HepG2 (cell line): ENCODE results near the gene C11orf68. TPM values are rescaled to one million over a fixed set of nuclear protein-coding genes. Genes with fewer than 3 reads are reported as not detected.

ENCODE experiments used
- DNMT1 ChIP-seq: sonication (generic); formaldehyde crosslinking; IDR thresholded peaks from 2 replicates; pipeline ENCODE4 v1.5.1; 2020; ENCODE audit warnings: mild to moderate bottlenecking, missing genetic modification reagents
- ETV6 ChIP-seq: sonication (generic); formaldehyde crosslinking; conservative IDR thresholded peaks from 2 replicates; pipeline ENCODE4 v1.4.0; 2020; ENCODE audit warnings: missing genetic modification reagents
- HDAC6 ChIP-seq: fragments of 200-600 bp; sonication (generic); IDR thresholded peaks from 2 replicates; pipeline ENCODE4 v1.7.0; 2017; ENCODE audit warnings: mild to moderate bottlenecking, antibody characterized with exemption, low read length, low read depth
- MAFF ChIP-seq: IDR thresholded peaks from 2 replicates; pipeline ENCODE4 v1.6.1; 2011; ENCODE audit warnings: low read depth, low read length, improper control_type of control experiment
- MBNL3 ChIP-seq: fragments of 250-450 bp; sonication (Bioruptor Pico); conservative IDR thresholded peaks from 2 replicates; pipeline ENCODE4 v1.8.0; 2022; ENCODE audit warnings: mild to moderate bottlenecking, inconsistent platforms
- MEF2D ChIP-seq: sonication (generic); formaldehyde crosslinking; IDR thresholded peaks from 2 replicates; pipeline ENCODE4 v1.5.1; 2020; ENCODE audit warnings: mild to moderate bottlenecking, missing genetic modification reagents
- MTF2 ChIP-seq: sonication (generic); formaldehyde crosslinking; IDR thresholded peaks from 2 replicates; pipeline ENCODE4 v1.5.0; 2020; ENCODE audit warnings: missing genetic modification reagents, borderline replicate concordance
- YEATS4 ChIP-seq: sonication (generic); formaldehyde crosslinking; IDR thresholded peaks from 2 replicates; pipeline ENCODE4 v1.4.0; 2020; ENCODE audit warnings: missing genetic modification reagents, borderline replicate concordance
- ZKSCAN5 ChIP-seq: sonication (generic); formaldehyde crosslinking; IDR thresholded peaks from 2 replicates; pipeline ENCODE4 v1.5.1; 2020; ENCODE audit warnings: mild to moderate bottlenecking, missing genetic modification reagents
- ZMAT3 ChIP-seq: sonication (generic); formaldehyde crosslinking; conservative IDR thresholded peaks from 2 replicates; pipeline ENCODE4 v1.7.0; 2021; ENCODE audit warnings: missing genetic modification reagents
- ZNF747 ChIP-seq: sonication (generic); formaldehyde crosslinking; IDR thresholded peaks from 2 replicates; pipeline ENCODE4 v1.8.1; 2023; ENCODE audit warnings: missing genetic modification reagents, mild to moderate bottlenecking, borderline replicate concordance
- ZNF772 ChIP-seq: sonication (generic); formaldehyde crosslinking; IDR thresholded peaks from 2 replicates; pipeline ENCODE4 v1.5.0; 2020; ENCODE audit warnings: mild to moderate bottlenecking, missing genetic modification reagents
- polyA plus RNA-seq, 8 experiments: library from polyadenylated mRNA; depleted of rRNA in 3 of 8; stranded (reverse) in 7 of 8; unstranded in 1 of 8; fragments of >200 nt; fragmentation: Illumina TruSeq in 4 of 8; extraction: Trizol in 4 of 8; gene quantifications; 2 replicates each; pipeline versions ENCODE4 v1.2.1 to v1.2.3, GENCODE V29; 2011 to 2016; ENCODE audit warnings: low read depth in 4 of 8, missing spikeins in 1 of 8, mixed read lengths in 1 of 8; ENCODE audit not compliant: insufficient read depth in 1 of 8
- total RNA-seq, 5 experiments: library from RNA; depleted of rRNA; stranded (reverse); fragments of >200 nt; fragmentation: Illumina TruSeq; extraction: Trizol; gene quantifications; 2 replicates each; pipeline ENCODE4 v1.2.3, GENCODE V29; 2016; ENCODE audit warnings: low read depth in 1 of 5
- TF ChIP-seq, protein P1 (sequence below): IDR thresholded peaks from 2 replicates; pipeline ENCODE4 v1.6.1; 2016
- TF ChIP-seq, protein P2 (sequence below): sonication (generic); formaldehyde crosslinking; IDR thresholded peaks from 2 replicates; pipeline ENCODE4 v1.4.0; 2020; ENCODE audit warnings: low read depth, missing genetic modification reagents
- TF ChIP-seq, protein P3 (sequence below): sonication (generic); IDR thresholded peaks from 2 replicates; pipeline ENCODE4 v1.6.1; 2016; ENCODE audit warnings: low read depth, borderline replicate concordance
- TF ChIP-seq, protein P4 (sequence below): sonication (generic); formaldehyde crosslinking; IDR thresholded peaks from 2 replicates; pipeline ENCODE4 v1.4.0; 2020; ENCODE audit warnings: mild to moderate bottlenecking, missing genetic modification reagents
- TF ChIP-seq, protein P5 (sequence below): sonication (generic); formaldehyde crosslinking; IDR thresholded peaks from 2 replicates; pipeline ENCODE4 v1.8.0; 2022; ENCODE audit warnings: missing genetic modification reagents, mild to moderate bottlenecking, inconsistent platforms, borderline replicate concordance

Gene C11orf68
- total and polyA plus RNA-seq, 2 of the 13 experiments (the other 11 are each of a cell fraction or from before 2014, with no cell fraction given): 8.4 to 28.3 TPM

DNA sequence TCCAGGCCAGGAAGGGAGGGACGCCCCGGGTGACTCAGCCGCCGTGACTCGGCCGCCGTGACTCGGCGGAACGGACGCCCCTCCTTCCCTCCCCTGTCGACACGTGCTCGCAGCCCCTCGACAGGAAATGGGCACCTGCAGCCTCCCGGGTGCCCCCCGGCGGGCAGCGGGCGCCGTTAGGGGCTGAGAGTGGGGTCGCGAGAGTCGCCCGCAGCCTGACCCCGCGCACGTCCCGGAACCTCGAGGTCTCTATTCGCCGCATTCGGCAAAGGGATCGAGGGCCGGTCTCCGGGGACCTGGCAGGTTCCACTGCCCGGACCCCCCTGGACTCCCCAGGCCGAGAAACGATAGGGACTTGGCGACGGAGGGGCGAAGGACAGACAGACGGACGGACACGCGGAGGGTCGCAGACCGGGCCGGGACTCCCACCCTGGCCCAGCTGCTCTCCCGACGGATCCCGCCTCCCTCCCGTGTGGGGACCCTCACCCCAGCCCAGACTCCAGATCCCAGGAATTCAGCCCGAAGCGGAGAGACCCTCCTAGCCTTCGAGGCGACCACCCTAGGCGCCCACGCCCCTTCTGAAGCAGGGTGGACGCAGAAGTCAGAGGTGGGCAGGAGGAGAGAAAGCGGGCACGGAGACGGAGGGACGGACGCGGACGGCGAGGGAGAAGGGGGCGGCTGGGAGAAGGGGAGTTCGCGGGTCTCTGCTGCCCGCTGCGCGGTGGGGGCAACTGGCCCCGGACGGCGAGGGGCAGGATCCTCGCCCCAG lies 19.3 kb downstream of the C11orf68 start (continued):
- TF ChIP-seq, protein P1, sequence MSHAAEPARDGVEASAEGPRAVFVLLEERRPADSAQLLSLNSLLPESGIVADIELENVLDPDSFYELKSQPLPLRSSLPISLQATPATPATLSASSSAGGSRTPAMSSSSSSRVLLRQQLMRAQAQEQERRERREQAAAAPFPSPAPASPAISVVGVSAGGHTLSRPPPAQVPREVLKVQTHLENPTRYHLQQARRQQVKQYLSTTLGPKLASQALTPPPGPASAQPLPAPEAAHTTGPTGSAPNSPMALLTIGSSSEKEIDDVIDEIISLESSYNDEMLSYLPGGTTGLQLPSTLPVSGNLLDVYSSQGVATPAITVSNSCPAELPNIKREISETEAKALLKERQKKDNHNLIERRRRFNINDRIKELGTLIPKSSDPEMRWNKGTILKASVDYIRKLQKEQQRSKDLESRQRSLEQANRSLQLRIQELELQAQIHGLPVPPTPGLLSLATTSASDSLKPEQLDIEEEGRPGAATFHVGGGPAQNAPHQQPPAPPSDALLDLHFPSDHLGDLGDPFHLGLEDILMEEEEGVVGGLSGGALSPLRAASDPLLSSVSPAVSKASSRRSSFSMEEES (CRISPR knock-in tag): no peak
- TF ChIP-seq YEATS4 (CRISPR knock-in tag) (peak; percentile 53; the same call in 1 of the 2 replicates), MTF2 (no peak), MEF2D (CRISPR knock-in tag) (peak; percentile 70), MAFF (no peak; the same call in 1 of the 2 replicates), ZMAT3 (CRISPR knock-in tag) (0 out of 2 replicates have a peak, but pooled peaks have one; percentile 1), ZNF747 (no peak), ZKSCAN5 (CRISPR knock-in tag) (no peak), ETV6 (CRISPR knock-in tag) (0 out of 2 replicates have a peak, but pooled peaks have one; percentile 60), DNMT1 (CRISPR knock-in tag) (no peak), MBNL3 (CRISPR knock-in tag) (no peak), ZNF772 (peak; percentile 67; the same call in 1 of the 2 replicates), HDAC6 (no peak)
- TF ChIP-seq, protein P2, sequence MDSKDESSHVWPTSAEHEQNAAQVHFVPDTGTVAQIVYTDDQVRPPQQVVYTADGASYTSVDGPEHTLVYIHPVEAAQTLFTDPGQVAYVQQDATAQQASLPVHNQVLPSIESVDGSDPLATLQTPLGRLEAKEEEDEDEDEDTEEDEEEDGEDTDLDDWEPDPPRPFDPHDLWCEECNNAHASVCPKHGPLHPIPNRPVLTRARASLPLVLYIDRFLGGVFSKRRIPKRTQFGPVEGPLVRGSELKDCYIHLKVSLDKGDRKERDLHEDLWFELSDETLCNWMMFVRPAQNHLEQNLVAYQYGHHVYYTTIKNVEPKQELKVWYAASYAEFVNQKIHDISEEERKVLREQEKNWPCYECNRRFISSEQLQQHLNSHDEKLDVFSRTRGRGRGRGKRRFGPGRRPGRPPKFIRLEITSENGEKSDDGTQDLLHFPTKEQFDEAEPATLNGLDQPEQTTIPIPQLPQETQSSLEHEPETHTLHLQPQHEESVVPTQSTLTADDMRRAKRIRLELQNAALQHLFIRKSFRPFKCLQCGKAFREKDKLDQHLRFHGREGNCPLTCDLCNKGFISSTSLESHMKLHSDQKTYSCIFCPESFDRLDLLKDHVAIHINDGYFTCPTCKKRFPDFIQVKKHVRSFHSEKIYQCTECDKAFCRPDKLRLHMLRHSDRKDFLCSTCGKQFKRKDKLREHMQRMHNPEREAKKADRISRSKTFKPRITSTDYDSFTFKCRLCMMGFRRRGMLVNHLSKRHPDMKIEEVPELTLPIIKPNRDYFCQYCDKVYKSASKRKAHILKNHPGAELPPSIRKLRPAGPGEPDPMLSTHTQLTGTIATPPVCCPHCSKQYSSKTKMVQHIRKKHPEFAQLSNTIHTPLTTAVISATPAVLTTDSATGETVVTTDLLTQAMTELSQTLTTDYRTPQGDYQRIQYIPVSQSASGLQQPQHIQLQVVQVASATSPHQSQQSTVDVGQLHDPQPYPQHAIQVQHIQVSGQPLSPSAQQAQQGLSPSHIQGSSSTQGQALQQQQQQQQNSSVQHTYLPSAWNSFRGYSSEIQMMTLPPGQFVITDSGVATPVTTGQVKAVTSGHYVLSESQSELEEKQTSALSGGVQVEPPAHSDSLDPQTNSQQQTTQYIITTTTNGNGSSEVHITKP (CRISPR knock-in tag): peak; percentile 79; the same call in 1 of the 2 replicates
- TF ChIP-seq, protein P3, sequence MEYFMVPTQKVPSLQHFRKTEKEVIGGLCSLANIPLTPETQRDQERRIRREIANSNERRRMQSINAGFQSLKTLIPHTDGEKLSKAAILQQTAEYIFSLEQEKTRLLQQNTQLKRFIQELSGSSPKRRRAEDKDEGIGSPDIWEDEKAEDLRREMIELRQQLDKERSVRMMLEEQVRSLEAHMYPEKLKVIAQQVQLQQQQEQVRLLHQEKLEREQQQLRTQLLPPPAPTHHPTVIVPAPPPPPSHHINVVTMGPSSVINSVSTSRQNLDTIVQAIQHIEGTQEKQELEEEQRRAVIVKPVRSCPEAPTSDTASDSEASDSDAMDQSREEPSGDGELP: no peak
- TF ChIP-seq, protein P4, sequence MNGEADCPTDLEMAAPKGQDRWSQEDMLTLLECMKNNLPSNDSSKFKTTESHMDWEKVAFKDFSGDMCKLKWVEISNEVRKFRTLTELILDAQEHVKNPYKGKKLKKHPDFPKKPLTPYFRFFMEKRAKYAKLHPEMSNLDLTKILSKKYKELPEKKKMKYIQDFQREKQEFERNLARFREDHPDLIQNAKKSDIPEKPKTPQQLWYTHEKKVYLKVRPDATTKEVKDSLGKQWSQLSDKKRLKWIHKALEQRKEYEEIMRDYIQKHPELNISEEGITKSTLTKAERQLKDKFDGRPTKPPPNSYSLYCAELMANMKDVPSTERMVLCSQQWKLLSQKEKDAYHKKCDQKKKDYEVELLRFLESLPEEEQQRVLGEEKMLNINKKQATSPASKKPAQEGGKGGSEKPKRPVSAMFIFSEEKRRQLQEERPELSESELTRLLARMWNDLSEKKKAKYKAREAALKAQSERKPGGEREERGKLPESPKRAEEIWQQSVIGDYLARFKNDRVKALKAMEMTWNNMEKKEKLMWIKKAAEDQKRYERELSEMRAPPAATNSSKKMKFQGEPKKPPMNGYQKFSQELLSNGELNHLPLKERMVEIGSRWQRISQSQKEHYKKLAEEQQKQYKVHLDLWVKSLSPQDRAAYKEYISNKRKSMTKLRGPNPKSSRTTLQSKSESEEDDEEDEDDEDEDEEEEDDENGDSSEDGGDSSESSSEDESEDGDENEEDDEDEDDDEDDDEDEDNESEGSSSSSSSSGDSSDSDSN: peak; percentile 96
- TF ChIP-seq, protein P5, sequence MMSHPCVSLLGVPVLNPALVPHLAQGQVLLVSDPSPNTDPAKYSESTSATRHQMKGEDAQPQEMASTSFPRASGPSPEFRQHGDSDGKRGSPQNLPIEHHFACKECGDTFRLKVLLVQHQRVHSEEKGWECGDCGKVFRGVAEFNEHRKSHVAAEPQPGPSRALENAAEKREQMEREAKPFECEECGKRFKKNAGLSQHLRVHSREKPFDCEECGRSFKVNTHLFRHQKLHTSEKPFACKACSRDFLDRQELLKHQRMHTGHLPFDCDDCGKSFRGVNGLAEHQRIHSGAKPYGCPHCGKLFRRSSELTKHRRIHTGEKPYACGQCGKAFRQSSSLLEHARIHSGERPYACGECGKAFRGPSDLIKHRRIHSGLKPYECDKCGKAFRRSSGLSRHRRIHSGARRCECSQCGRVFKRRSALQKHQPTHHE (CRISPR knock-in tag): no peak
